ENCODE data around the gene HSDL2.
"Not testable (repeated sequence)": the region's sequence is repeated elsewhere in the genome, so short reads cannot be mapped to it uniquely, and the experiment has no call there.

The HSDL2 gene

DNA sequence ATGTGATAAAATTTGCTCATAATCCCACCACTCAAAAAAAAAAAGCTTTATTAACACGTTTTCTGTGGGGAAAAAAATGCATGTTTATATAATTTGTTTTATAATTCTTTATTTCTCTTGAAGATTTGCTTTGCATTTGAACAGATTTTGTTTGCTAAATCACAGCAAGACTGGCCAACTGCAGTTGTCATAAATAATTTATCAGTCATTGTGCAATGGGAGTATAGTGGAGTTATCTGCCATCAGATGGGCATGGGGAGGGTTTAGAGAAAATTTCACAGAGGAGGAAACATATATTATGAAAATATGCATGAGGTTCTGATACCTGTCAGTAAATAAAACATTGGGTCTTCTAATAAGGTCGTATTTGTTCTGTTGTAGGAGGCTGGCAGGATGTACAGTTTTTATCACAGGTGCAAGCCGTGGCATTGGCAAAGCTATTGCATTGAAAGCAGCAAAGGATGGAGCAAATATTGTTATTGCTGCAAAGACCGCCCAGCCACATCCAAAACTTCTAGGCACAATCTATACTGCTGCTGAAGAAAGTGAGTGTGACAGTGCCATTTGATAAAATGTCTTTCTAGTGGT lies 23.8 kb downstream of the HSDL2 start:
- Histone ChIP-seq H3K27ac (ENCODE audit: low read length) (no peak overlapping the region), H3K4me1 (ENCODE audit: control insufficient read depth in 1 of 2, insufficient read depth in 2 of 2, low read length in 2 of 2) (peaks cover 0 to 2% of the 10 kb centered on the region in 2 donors), H3K9me3 (ENCODE audit: control insufficient read depth in 1 of 2, low read length in 2 of 2) (no peaks in the 10 kb centered on the region), H3K4me3 (ENCODE audit: low read depth in 1 of 2, low read length in 2 of 2) (no peak overlapping the region), H3K36me3 (ENCODE audit: control insufficient read depth in 1 of 2, insufficient read depth in 2 of 2, low read length in 2 of 2) (peaks cover 15 to 16% of the 10 kb centered on the region in 2 donors), H3K27me3 (ENCODE audit: low read depth, low read length) (no peaks in the 10 kb centered on the region)

DNA sequence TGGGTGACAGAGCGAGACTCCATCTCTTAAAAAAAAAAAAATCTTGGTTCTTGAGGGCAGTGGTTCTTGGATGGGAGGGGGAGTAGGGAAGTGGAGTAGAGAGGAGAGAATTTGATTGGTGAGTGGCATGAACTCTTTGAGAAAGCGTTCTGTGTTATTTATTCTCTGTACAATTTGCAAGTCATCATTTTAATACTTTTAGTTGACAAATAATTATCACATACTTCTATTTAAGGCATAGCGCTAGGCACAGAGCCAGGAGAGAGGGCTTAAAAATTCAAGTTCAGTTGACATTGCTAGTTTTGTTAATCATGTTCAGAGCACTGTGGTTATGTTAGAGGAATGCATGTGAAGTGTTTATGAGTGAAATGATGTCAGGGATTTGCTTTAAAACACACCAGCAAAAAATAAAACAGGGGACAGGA lies 24.6 kb downstream of the HSDL2 start:
- Histone ChIP-seq H3K9me3 (ENCODE audit: control insufficient read depth in 1 of 2, low read length in 2 of 2) (no peaks in the 10 kb centered on the region), H3K27ac (ENCODE audit: low read length) (no peak overlapping the region), H3K4me1 (ENCODE audit: control insufficient read depth in 1 of 2, insufficient read depth in 2 of 2, low read length in 2 of 2) (peaks cover 0 to 2% of the 10 kb centered on the region in 2 donors), H3K4me3 (ENCODE audit: low read depth in 1 of 2, low read length in 2 of 2) (no peak overlapping the region), H3K27me3 (ENCODE audit: low read depth, low read length) (no peaks in the 10 kb centered on the region), H3K36me3 (ENCODE audit: control insufficient read depth in 1 of 2, insufficient read depth in 2 of 2, low read length in 2 of 2) (peaks cover 17 to 21% of the 10 kb centered on the region in 2 donors)

DNA sequence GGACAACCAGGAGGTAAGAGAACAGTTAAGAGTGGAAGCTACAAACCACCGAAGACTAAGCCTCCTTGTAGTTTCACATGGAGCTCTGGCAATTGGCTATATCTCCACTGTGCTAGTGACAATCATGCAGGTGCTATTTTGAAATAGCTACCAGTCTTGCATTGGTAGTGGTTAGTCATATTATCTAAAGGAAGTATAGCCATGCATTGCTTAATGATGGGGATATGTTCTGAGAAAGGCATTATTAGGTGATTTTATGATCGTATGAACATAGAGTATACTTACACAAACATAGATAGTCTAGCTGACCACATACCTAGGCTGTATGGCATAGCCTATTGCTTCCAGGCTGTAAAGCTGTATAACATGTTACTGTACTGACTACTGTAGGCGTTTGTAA lies 28.4 kb downstream of the HSDL2 start:
- Histone ChIP-seq H3K27ac (ENCODE audit: low read length) (no peak overlapping the region), H3K36me3 (ENCODE audit: control insufficient read depth in 1 of 2, insufficient read depth in 2 of 2, low read length in 2 of 2) (peaks cover 26 to 28% of the 10 kb centered on the region in 2 donors), H3K4me3 (ENCODE audit: low read depth in 1 of 2, low read length in 2 of 2) (no peak overlapping the region), H3K27me3 (ENCODE audit: low read depth, low read length) (no peaks in the 10 kb centered on the region), H3K4me1 (ENCODE audit: control insufficient read depth in 1 of 2, insufficient read depth in 2 of 2, low read length in 2 of 2) (peaks cover 0 to 2% of the 10 kb centered on the region in 2 donors), H3K9me3 (ENCODE audit: control insufficient read depth in 1 of 2, low read length in 2 of 2) (no peaks in the 10 kb centered on the region)

DNA sequence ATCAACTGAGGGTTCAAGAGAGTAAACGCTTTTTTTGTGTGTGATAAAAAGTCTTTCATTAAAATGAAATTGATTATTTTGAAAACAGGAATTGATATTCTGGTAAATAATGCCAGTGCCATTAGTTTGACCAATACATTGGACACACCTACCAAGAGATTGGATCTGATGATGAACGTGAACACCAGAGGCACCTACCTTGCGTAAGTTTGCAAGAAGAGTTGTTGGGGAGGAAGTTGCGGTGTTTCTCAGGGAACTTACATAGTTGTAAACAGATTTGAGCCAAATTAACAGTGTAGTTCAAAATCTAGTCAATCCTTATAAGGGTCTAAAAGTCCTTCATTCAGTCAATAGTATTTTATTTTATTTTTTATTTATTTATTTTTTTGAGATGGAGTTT lies 28.9 kb downstream of the HSDL2 start:
- Histone ChIP-seq H3K27ac (ENCODE audit: low read length) (no peak overlapping the region), H3K9me3 (ENCODE audit: control insufficient read depth in 1 of 2, low read length in 2 of 2) (no peaks in the 10 kb centered on the region), H3K4me3 (ENCODE audit: low read depth in 1 of 2, low read length in 2 of 2) (no peak overlapping the region), H3K4me1 (ENCODE audit: control insufficient read depth in 1 of 2, insufficient read depth in 2 of 2, low read length in 2 of 2) (peaks cover 0 to 2% of the 10 kb centered on the region in 2 donors), H3K27me3 (ENCODE audit: low read depth, low read length) (no peaks in the 10 kb centered on the region), H3K36me3 (ENCODE audit: control insufficient read depth in 1 of 2, insufficient read depth in 2 of 2, low read length in 2 of 2) (peaks cover 26 to 28% of the 10 kb centered on the region in 2 donors)

DNA sequence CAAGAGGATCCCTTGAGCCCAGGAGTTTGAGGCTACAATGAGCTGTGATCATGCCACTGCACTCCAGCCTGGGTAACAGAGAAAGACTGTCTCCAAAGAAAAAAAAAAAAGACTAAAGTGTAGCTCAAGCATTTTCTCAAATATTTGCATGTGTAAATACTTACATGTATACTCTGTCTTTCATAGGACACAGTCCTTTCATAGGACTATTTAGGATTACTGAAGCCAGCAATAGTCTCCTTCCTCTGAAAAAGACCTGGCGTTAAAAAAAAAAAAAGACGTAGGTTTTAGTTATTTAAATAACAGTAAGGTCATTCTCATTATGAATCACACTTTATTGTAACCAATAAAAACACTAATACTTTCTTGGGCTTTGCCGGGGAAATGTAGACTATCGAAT lies 29.9 kb downstream of the HSDL2 start:
- H3K36me3 ChIP-seq (ENCODE audit: control insufficient read depth in 1 of 2, insufficient read depth in 2 of 2, low read length in 2 of 2) = peaks cover 26 to 28% of the 10 kb centered on the region in 2 donors
- no peaks in the 10 kb centered on the region for H3K27me3 ChIP-seq (ENCODE audit: low read depth, low read length)
- no peaks in the 10 kb centered on the region for H3K4me1 ChIP-seq (ENCODE audit: control insufficient read depth in 1 of 2, insufficient read depth in 2 of 2, low read length in 2 of 2)
- H3K4me3 ChIP-seq (ENCODE audit: low read depth in 1 of 2, low read length in 2 of 2) = no peak overlapping the region
- H3K9me3 ChIP-seq (ENCODE audit: control insufficient read depth in 1 of 2, low read length in 2 of 2) = no peaks in the 10 kb centered on the region
- H3K27ac ChIP-seq (ENCODE audit: low read length) = no peak overlapping the region

DNA sequence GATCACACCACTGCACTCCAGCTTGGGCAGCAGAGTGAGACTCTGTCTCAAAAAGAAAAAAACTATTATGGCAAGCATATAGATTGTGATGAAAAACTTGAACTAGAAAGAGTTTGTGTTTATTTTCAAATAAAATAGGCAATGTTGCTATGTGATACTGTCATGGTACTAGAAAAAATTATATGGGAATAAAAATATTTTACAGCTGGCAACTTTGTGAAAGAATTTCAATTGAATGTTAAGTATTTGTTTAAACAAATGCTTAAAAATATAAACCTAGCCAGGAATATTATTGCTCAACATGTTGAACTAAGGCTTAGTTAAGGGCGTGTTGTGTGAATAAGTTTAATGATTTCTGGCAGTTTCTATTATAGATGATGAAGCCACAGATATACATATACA lies 31.7 kb downstream of the HSDL2 start:
- H3K9me3 ChIP-seq (ENCODE audit: control insufficient read depth in 1 of 2, low read length in 2 of 2) = no peaks in the 10 kb centered on the region
- H3K36me3 ChIP-seq (ENCODE audit: control insufficient read depth in 1 of 2, insufficient read depth in 2 of 2, low read length in 2 of 2) = peaks cover 26 to 28% of the 10 kb centered on the region in 2 donors
- no peak overlapping the region for H3K27ac ChIP-seq (ENCODE audit: low read length)
- no peaks in the 10 kb centered on the region for H3K27me3 ChIP-seq (ENCODE audit: low read depth, low read length)
- H3K4me3 ChIP-seq (ENCODE audit: low read depth in 1 of 2, low read length in 2 of 2) = no peak overlapping the region
- H3K4me1 ChIP-seq (ENCODE audit: control insufficient read depth in 1 of 2, insufficient read depth in 2 of 2, low read length in 2 of 2) = no peaks in the 10 kb centered on the region

DNA sequence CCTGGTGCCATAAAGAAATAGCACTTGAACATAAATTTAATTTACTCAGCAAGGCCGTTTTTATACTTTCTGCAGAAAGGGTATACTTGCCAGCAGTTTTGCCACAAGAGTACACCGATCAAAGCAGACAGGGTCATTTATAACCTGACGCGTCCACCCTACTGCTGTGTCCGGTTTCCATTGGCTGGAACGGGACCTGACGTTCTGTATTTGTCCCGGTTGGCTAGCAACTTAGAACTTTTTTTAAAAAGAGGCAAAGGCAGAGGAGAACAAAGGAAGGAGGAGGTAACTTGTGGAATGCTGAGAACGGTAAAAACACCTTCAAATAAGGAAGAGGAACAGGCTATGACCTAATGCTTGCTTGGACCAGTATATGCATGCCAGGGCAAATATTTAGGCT lies 33.8 kb downstream of the HSDL2 start:
- H3K27ac ChIP-seq (ENCODE audit: low read length); H3K4me1 ChIP-seq (ENCODE audit: control insufficient read depth in 1 of 2, insufficient read depth in 2 of 2, low read length in 2 of 2); H3K27me3 ChIP-seq (ENCODE audit: low read depth, low read length); H3K4me3 ChIP-seq (ENCODE audit: low read depth in 1 of 2, low read length in 2 of 2); H3K9me3 ChIP-seq (ENCODE audit: control insufficient read depth in 1 of 2, low read length in 2 of 2): not testable (repeated sequence)
- peaks cover 10 to 11% of the 10 kb centered on the region in 2 donors for H3K36me3 ChIP-seq (ENCODE audit: control insufficient read depth in 1 of 2, insufficient read depth in 2 of 2, low read length in 2 of 2)

DNA sequence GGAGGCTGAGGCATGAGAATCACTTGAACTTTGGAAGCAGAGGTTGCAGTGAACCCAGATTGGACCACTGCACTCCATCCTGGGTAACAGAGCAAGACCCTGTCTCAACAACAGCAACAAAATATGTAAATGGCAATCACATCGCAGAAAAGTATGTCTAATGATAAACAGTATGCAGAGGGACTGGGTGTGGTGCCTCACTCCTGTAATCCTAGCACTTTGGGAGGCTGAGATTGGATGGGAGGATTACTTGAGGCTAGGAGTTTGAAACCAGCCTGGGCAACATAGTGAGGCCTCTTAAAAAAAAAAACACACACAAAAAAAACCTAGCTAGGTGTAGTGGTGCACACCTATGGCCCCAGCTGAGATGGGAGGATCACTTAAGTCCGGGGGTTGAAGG lies 40.3 kb downstream of the HSDL2 start:
- H3K4me1 ChIP-seq (ENCODE audit: control insufficient read depth in 1 of 2, insufficient read depth in 2 of 2, low read length in 2 of 2) = no peaks in the 10 kb centered on the region
- no peaks in the 10 kb centered on the region for H3K27me3 ChIP-seq (ENCODE audit: low read depth, low read length)
- H3K4me3 ChIP-seq (ENCODE audit: low read depth in 1 of 2, low read length in 2 of 2) = no peak overlapping the region
- peaks cover 5 to 32% of the 10 kb centered on the region in 2 donors for H3K36me3 ChIP-seq (ENCODE audit: control insufficient read depth in 1 of 2, insufficient read depth in 2 of 2, low read length in 2 of 2)
- H3K27ac ChIP-seq (ENCODE audit: low read length) = no peak overlapping the region
- no peaks in the 10 kb centered on the region for H3K9me3 ChIP-seq (ENCODE audit: control insufficient read depth in 1 of 2, low read length in 2 of 2)

DNA sequence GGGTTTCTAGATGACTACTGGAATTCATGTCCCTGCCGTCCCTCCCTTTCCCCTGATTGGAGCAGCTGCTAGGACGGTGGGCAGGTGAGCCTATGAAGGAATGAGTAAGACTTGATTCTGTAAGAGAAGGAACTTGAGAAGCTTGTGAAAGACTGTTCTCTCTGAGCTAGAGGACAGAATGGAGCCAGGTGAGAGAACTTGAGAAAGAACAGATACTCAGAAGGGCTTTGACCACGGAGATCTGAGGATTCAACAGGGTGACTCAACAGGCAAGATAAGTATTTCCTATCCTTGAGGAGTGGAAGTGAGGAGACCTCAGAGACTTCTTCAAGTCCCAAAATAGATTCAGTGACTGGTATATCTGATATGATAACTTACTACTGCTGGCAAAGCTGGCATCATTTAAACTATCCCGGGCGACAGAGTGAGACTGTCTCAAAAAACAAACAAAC lies 41.9 kb downstream of the HSDL2 start:
- H3K9me3 ChIP-seq (ENCODE audit: control insufficient read depth in 1 of 2, low read length in 2 of 2) = no peaks in the 10 kb centered on the region

DNA sequence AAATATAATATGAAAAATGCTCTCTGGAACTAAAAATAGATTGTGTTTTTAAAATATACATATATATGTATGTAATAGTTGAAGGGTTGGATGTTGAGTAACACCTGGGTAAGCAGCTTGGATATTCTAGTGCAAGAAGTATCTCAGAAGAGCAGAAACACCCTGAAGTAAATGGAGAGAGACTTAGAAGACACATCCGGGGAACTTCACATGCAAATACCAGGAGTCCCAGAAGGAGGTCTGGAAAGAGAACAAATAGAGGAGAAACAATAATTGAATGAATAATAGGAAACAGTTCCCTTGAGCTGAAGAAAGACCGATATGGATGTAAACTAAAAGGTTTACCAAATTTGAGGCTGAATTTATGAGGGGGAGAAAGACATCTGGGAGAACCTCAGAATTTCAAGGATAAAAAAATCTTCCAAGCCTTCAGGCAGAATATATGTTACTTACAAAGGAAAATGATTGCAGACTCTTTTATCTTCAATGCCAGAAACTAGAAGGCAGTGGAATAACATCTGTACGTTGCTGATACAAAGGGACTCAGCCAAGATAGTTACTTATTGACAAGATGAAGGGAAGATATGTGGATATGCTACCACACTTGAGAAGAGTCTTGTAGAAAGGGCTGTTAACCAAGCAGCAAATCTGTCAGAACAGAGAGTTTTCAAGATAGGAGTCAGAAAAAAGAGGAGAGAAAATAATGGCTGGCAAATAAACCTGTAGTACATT lies 42.7 kb downstream of the HSDL2 start:
- Histone ChIP-seq H3K27me3 (ENCODE audit: low read depth, low read length) (no peaks in the 10 kb centered on the region), H3K27ac (ENCODE audit: low read length) (no peak overlapping the region), H3K36me3 (ENCODE audit: control insufficient read depth in 1 of 2, insufficient read depth in 2 of 2, low read length in 2 of 2) (peaks cover 5 to 32% of the 10 kb centered on the region in 2 donors), H3K9me3 (ENCODE audit: control insufficient read depth in 1 of 2, low read length in 2 of 2) (no peaks in the 10 kb centered on the region), H3K4me1 (ENCODE audit: control insufficient read depth in 1 of 2, insufficient read depth in 2 of 2, low read length in 2 of 2) (no peaks in the 10 kb centered on the region), H3K4me3 (ENCODE audit: low read depth in 1 of 2, low read length in 2 of 2) (no peak overlapping the region)

More for the DNA sequence above, 41.9 kb downstream of the HSDL2 start:
- Histone ChIP-seq H3K36me3 (ENCODE audit: control insufficient read depth in 1 of 2, insufficient read depth in 2 of 2, low read length in 2 of 2) (peaks cover 5 to 32% of the 10 kb centered on the region in 2 donors), H3K27me3 (ENCODE audit: low read depth, low read length) (no peaks in the 10 kb centered on the region), H3K4me3 (ENCODE audit: low read depth in 1 of 2, low read length in 2 of 2) (no peak overlapping the region), H3K27ac (ENCODE audit: low read length) (no peak overlapping the region), H3K4me1 (ENCODE audit: control insufficient read depth in 1 of 2, insufficient read depth in 2 of 2, low read length in 2 of 2) (no peaks in the 10 kb centered on the region)

DNA sequence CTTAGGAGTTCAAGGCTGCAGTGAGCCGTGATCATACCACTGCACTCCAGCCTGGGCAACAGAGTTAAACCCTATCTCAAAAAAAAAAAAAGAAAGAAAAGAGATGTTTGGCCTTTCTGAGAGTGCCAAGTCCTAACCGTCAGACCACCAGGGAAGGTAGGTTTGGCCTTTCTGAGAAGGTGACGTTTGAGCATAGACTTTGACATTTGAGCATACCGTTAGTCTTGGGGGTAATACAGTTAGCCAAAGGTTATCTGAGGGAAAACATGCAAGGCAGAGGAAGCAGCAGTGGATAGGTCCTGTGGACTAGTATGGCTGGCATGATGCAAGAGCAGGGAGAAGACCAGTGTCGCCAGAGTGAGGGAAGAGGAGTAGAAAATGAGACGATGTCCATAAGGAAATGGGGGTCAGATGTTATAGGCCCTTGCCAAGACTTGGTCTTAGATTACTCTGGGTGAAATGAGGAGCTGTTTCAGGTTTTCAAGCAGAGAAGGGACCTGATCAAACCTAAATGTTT lies 50.2 kb downstream of the HSDL2 start:
- Histone ChIP-seq H3K27ac (ENCODE audit: low read length) (no peak overlapping the region), H3K4me1 (ENCODE audit: control insufficient read depth in 1 of 2, insufficient read depth in 2 of 2, low read length in 2 of 2) (no peaks in the 10 kb centered on the region), H3K9me3 (ENCODE audit: control insufficient read depth in 1 of 2, low read length in 2 of 2) (no peaks in the 10 kb centered on the region), H3K36me3 (ENCODE audit: control insufficient read depth in 1 of 2, insufficient read depth in 2 of 2, low read length in 2 of 2) (peaks cover 0 to 10% of the 10 kb centered on the region in 2 donors), H3K27me3 (ENCODE audit: low read depth, low read length) (no peaks in the 10 kb centered on the region), H3K4me3 (ENCODE audit: low read depth in 1 of 2, low read length in 2 of 2) (no peak overlapping the region)

Measured in muscle layer of duodenum (tissue), 2 donors.